HepG2 (cell line): ENCODE data around the gene ARHGAP45. TPM values are rescaled to one million over a fixed set of nuclear protein-coding genes. Genes with fewer than 3 reads are reported as not detected.

Source experiments
- AHDC1 ChIP-seq: sonication (generic); formaldehyde crosslinking; IDR thresholded peaks from 2 replicates; pipeline ENCODE4 v1.5.1; 2020; ENCODE audit warnings: mild to moderate bottlenecking, missing genetic modification reagents, borderline replicate concordance
- HOXA3 ChIP-seq: sonication (generic); formaldehyde crosslinking; IDR thresholded peaks from 2 replicates; pipeline ENCODE4 v1.5.0; 2020; ENCODE audit warnings: missing genetic modification reagents
- MTA1 ChIP-seq: sonication (generic); formaldehyde crosslinking; IDR thresholded peaks from 2 replicates; pipeline ENCODE4 v1.4.0; 2020; ENCODE audit warnings: missing genetic modification reagents, mild to moderate bottlenecking, borderline replicate concordance
- MYPOP ChIP-seq: sonication (generic); formaldehyde crosslinking; IDR thresholded peaks from 2 replicates; pipeline ENCODE4 v1.8.1; 2023; ENCODE audit warnings: mild to moderate bottlenecking, moderate library complexity, missing genetic modification reagents
- SALL1 ChIP-seq: sonication (generic); formaldehyde crosslinking; IDR thresholded peaks from 2 replicates; pipeline ENCODE4 v1.8.0; 2022; ENCODE audit warnings: mild to moderate bottlenecking, missing genetic modification reagents
- TFDP1 ChIP-seq: IDR thresholded peaks from 2 replicates; pipeline ENCODE4 v1.6.1; 2016; ENCODE audit warnings: missing compliant biosample characterization, missing genetic modification reagents, borderline replicate concordance
- TMF1 ChIP-seq: sonication (generic); formaldehyde crosslinking; IDR thresholded peaks from 2 replicates; pipeline ENCODE4 v1.8.1; 2022; ENCODE audit warnings: low read depth, missing genetic modification reagents
- ZBTB25 ChIP-seq: IDR thresholded peaks from 2 replicates; pipeline ENCODE4 v1.6.1; 2018; ENCODE audit warnings: missing genetic modification reagents
- ZKSCAN8 ChIP-seq: IDR thresholded peaks from 2 replicates; pipeline ENCODE4 v1.6.1; 2016; ENCODE audit warnings: borderline replicate concordance, missing genetic modification reagents, missing compliant biosample characterization
- ZNF574 ChIP-seq: sonication (generic); formaldehyde crosslinking; IDR thresholded peaks from 2 replicates; pipeline ENCODE4 v1.4.0; 2020; ENCODE audit warnings: missing genetic modification reagents
- ZNF747 ChIP-seq: sonication (generic); formaldehyde crosslinking; IDR thresholded peaks from 2 replicates; pipeline ENCODE4 v1.8.1; 2023; ENCODE audit warnings: missing genetic modification reagents, mild to moderate bottlenecking, borderline replicate concordance
- polyA plus RNA-seq, 8 experiments: library from polyadenylated mRNA; depleted of rRNA in 3 of 8; stranded (reverse) in 7 of 8; unstranded in 1 of 8; fragments of >200 nt; fragmentation: Illumina TruSeq in 4 of 8; extraction: Trizol in 4 of 8; gene quantifications; 2 replicates each; pipeline versions ENCODE4 v1.2.1 to v1.2.3, GENCODE V29; 2011 to 2016; ENCODE audit warnings: low read depth in 4 of 8, missing spikeins in 1 of 8, mixed read lengths in 1 of 8; ENCODE audit not compliant: insufficient read depth in 1 of 8
- total RNA-seq, 5 experiments: library from RNA; depleted of rRNA; stranded (reverse); fragments of >200 nt; fragmentation: Illumina TruSeq; extraction: Trizol; gene quantifications; 2 replicates each; pipeline ENCODE4 v1.2.3, GENCODE V29; 2016; ENCODE audit warnings: low read depth in 1 of 5

ARHGAP45 gene
- total and polyA plus RNA-seq, 2 of the 13 experiments (the other 11 are each of a cell fraction or from before 2014, with no cell fraction given): 0.84 to 32.0 TPM

GRCh38 chr19:1064661-1065605 lies 2.0 kb upstream of the ARHGAP45 start (continued):
- no peak; the same call in 1 of the 2 replicates for TF ChIP-seq ZNF574
- peak; percentile 67 for TF ChIP-seq SALL1 (CRISPR knock-in tag)
- TF ChIP-seq MTA1 (CRISPR knock-in tag): peak; percentile 72; the same call in 1 of the 2 replicates
- TF ChIP-seq ZNF747 (CRISPR knock-in tag): peak; percentile 60
- TF ChIP-seq HOXA3: peak; percentile 75
- 0 out of 2 replicates have a peak, but pooled peaks have one; percentile 41 for TF ChIP-seq ZKSCAN8 (CRISPR knock-in tag)
- peak; percentile 77; the same call in 1 of the 2 replicates for TF ChIP-seq MYPOP (CRISPR knock-in tag)
- TF ChIP-seq TMF1 (CRISPR knock-in tag): 0 out of 2 replicates have a peak, but pooled peaks have one; percentile 5
- 0 out of 2 replicates have a peak, but pooled peaks have one; percentile 32 for TF ChIP-seq ZBTB25 (CRISPR knock-in tag)
- TF ChIP-seq TFDP1 (CRISPR knock-in tag): peak; percentile 88; the same call in 1 of the 2 replicates
- 0 out of 2 replicates have a peak, but pooled peaks have one; percentile 28 for TF ChIP-seq AHDC1 (CRISPR knock-in tag)
